Renal cortex interstitium (tissue), 3 donors: ENCODE measurements around the gene SLC35G4. TPM values are rescaled to one million over a fixed set of nuclear protein-coding genes. Genes with fewer than 3 reads are reported as not detected.

Experiments
- polyA plus RNA-seq, 3 donors: library from polyadenylated mRNA; unstranded; fragments of 120-200 nt; gene quantifications; one replicate each; pipeline ENCODE4 v1.2.1, GENCODE V29; 2013; ENCODE audit not compliant: insufficient read length in 3 of 3

The SLC35G4 gene
- polyA plus RNA-seq, 3 donors = not detected

Other genes starting within 250 kb of the SLC35G4 start
- gene GNAL, start 79.7 kb downstream of the SLC35G4 start, polyA plus RNA-seq = 1 to 10 TPM; 3.7 to 4.1 (median 4.0) TPM
- 10 to 100 TPM; 47.0 to 58.4 (median 49.1) TPM for gene CHMP1B, start 241.8 kb downstream of the SLC35G4 start, polyA plus RNA-seq